ENCODE measurements around the gene PTPRF.

PTPRF gene

DNA sequence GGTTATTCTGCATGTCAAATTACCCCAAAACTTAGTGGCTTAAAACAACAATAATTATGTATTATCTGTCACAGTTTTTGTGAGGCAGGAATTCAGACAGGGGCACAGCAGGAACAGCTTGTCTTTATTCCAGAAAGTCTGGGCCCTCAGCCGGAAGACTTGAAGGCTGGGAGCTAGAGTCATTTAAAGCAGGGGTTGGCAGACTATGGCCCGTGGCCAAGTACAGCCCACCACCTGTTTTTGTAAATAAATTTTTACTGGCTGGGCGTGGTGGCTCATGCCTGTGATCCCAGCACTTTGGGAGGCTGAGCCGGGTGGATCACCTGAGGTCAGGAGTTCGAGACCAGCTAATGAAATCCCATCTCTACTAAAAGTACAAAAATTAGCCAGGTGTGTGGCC, 79.7 kb downstream of the PTPRF start:
- Histone ChIP-seq H3K9me2 (replicated peaks; ENCODE audit: control insufficient read depth, low read length) (no peaks in the 10 kb centered on the region), H3K4me1 (ENCODE audit: control insufficient read depth, low read length) (no peaks in the 10 kb centered on the region), H3K79me2 (ENCODE audit: control insufficient read depth, low read length) (no peaks in the 10 kb centered on the region), H3F3A (ENCODE audit: control insufficient read depth, insufficient read depth) (no peaks in the 10 kb centered on the region), H3K36me3 (ENCODE audit: control insufficient read depth, low read length) (no peaks in the 10 kb centered on the region), H4K20me1 (ENCODE audit: control insufficient read depth, insufficient read depth, low read depth, low read length) (no peaks in the 10 kb centered on the region), H3K4me2 (ENCODE audit: low read length) (no peak overlapping the region), H3K9me3 (ENCODE audit: control insufficient read depth, insufficient read depth, low read length) (no peaks in the 10 kb centered on the region), H3K27me3 (ENCODE audit: control insufficient read depth, low read length) (0 out of 2 replicates have a peak, but pooled peaks cover 3% of the 10 kb centered on the region), H3K27ac (ENCODE audit: low read depth, low read length) (no peak overlapping the region), H3K4me3 (ENCODE audit: low read length) (no peak overlapping the region)
- TF ChIP-seq, protein P1, sequence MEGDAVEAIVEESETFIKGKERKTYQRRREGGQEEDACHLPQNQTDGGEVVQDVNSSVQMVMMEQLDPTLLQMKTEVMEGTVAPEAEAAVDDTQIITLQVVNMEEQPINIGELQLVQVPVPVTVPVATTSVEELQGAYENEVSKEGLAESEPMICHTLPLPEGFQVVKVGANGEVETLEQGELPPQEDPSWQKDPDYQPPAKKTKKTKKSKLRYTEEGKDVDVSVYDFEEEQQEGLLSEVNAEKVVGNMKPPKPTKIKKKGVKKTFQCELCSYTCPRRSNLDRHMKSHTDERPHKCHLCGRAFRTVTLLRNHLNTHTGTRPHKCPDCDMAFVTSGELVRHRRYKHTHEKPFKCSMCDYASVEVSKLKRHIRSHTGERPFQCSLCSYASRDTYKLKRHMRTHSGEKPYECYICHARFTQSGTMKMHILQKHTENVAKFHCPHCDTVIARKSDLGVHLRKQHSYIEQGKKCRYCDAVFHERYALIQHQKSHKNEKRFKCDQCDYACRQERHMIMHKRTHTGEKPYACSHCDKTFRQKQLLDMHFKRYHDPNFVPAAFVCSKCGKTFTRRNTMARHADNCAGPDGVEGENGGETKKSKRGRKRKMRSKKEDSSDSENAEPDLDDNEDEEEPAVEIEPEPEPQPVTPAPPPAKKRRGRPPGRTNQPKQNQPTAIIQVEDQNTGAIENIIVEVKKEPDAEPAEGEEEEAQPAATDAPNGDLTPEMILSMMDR (IDR thresholded peaks at IDR 0.05; ENCODE audit: low read depth, low read length, poor library complexity, severe bottlenecking), result no peak
- no peak for TF ChIP-seq EZH2phosphoT487 (IDR thresholded peaks at IDR 0.05; ENCODE audit: borderline replicate concordance, low read length)

DNA sequence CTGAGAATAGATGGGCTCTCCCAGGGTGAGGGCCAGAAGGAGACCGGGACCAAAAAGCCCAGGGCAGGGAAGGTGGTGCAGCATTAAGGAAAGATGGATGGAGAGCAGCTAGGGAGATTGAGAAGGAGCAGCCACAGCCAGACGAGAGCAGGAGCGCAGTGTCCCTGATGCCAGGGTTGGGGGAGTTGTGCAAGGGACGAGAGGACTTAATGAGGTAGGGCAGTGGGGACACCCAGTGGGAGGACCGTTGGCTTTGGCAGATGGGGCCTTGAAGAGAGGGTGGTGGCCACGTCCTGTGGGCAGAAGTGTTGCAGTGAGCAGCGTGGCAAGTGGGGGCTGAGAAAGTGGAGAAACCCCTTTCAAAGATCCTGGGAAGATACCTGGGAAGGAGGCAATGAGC, 81.3 kb downstream of the PTPRF start:
- Histone ChIP-seq H3K27me3 (ENCODE audit: control insufficient read depth, low read length) (0 out of 2 replicates have a peak, but pooled peaks cover 3% of the 10 kb centered on the region), H3K4me3 (ENCODE audit: low read length) (no peak overlapping the region), H3K27ac (ENCODE audit: low read depth, low read length) (no peak overlapping the region), H3K36me3 (ENCODE audit: control insufficient read depth, low read length) (no peaks in the 10 kb centered on the region), H4K20me1 (ENCODE audit: control insufficient read depth, insufficient read depth, low read depth, low read length) (no peaks in the 10 kb centered on the region), H3K9me3 (ENCODE audit: control insufficient read depth, insufficient read depth, low read length) (no peaks in the 10 kb centered on the region), H3K4me2 (ENCODE audit: low read length) (no peak overlapping the region), H3F3A (ENCODE audit: control insufficient read depth, insufficient read depth) (no peaks in the 10 kb centered on the region), H3K4me1 (ENCODE audit: control insufficient read depth, low read length) (no peaks in the 10 kb centered on the region), H3K9me2 (replicated peaks; ENCODE audit: control insufficient read depth, low read length) (no peaks in the 10 kb centered on the region), H3K79me2 (ENCODE audit: control insufficient read depth, low read length) (no peaks in the 10 kb centered on the region)
- no peak for TF ChIP-seq EZH2phosphoT487 (IDR thresholded peaks at IDR 0.05; ENCODE audit: borderline replicate concordance, low read length)
- TF ChIP-seq, protein P1 (IDR thresholded peaks at IDR 0.05; ENCODE audit: low read depth, low read length, poor library complexity, severe bottlenecking), result no peak

DNA sequence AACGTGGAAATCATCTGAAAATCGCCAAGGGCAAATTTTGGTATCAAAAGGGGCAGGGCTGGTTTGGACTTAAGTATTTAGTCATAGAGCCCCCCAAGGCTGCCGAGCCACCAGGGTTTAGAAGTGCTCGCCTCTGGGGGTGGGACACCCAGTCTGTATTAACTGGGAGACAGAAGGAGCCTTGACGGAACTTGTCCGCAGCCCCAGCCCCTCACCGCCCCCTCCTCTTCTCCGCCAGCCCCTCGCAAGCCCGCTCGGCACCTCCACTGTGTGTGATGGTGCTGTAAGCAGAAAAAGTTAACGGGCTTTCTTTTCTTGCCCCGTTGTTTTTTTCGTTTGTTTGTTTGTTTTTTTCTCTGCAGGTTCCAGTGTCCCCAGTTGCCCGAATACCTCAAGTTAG, 81.7 kb downstream of the PTPRF start:
- H3K27ac ChIP-seq (ENCODE audit: low read depth, low read length), result no peak overlapping the region
- no peak overlapping the region for H3K4me3 ChIP-seq (ENCODE audit: low read length)
- H3K9me2 ChIP-seq (replicated peaks; ENCODE audit: control insufficient read depth, low read length), result no peaks in the 10 kb centered on the region
- no peaks in the 10 kb centered on the region for H4K20me1 ChIP-seq (ENCODE audit: control insufficient read depth, insufficient read depth, low read depth, low read length)
- no peaks in the 10 kb centered on the region for H3F3A ChIP-seq (ENCODE audit: control insufficient read depth, insufficient read depth)
- 0 out of 2 replicates have a peak, but pooled peaks cover 3% of the 10 kb centered on the region for H3K27me3 ChIP-seq (ENCODE audit: control insufficient read depth, low read length)
- no peaks in the 10 kb centered on the region for H3K9me3 ChIP-seq (ENCODE audit: control insufficient read depth, insufficient read depth, low read length)
- H3K79me2 ChIP-seq (ENCODE audit: control insufficient read depth, low read length), result no peaks in the 10 kb centered on the region
- no peaks in the 10 kb centered on the region for H3K36me3 ChIP-seq (ENCODE audit: control insufficient read depth, low read length)
- no peak overlapping the region for H3K4me2 ChIP-seq (ENCODE audit: low read length)
- no peak for TF ChIP-seq EZH2phosphoT487 (IDR thresholded peaks at IDR 0.05; ENCODE audit: borderline replicate concordance, low read length)
- TF ChIP-seq, protein P1 (IDR thresholded peaks at IDR 0.05; ENCODE audit: low read depth, low read length, poor library complexity, severe bottlenecking), result no peak
- H3K4me1 ChIP-seq (ENCODE audit: control insufficient read depth, low read length), result no peaks in the 10 kb centered on the region
